Trophoblast cell (in vitro differentiated cells and primary cell): ENCODE measurements around the gene IQCK.

Source experiments
- DNase-seq, 2 donors: peaks; one replicate each; pipeline ENCODE4 v3.0.0-alpha.2; 2016
- H2AFZ ChIP-seq: 2 replicates; pipeline ENCODE4 v1.6.1; 2013; ENCODE audit warnings: low read length, moderate library complexity, mild to moderate bottlenecking; ENCODE audit not compliant: insufficient read depth, poor library complexity
- H2AK5ac ChIP-seq: 2 replicates; pipeline ENCODE4 v1.6.1; 2013; ENCODE audit warnings: mild to moderate bottlenecking, low read length
- H2BK120ac ChIP-seq: 2 replicates; pipeline ENCODE4 v1.6.1; 2013; ENCODE audit warnings: low read length, mild to moderate bottlenecking, moderate library complexity; ENCODE audit not compliant: insufficient read depth, poor library complexity
- H2BK12ac ChIP-seq: 2 replicates; pipeline ENCODE4 v1.6.1; 2013; ENCODE audit warnings: mild to moderate bottlenecking, low read length, moderate library complexity
- H2BK5ac ChIP-seq: 2 replicates; pipeline ENCODE4 v1.6.1; 2013; ENCODE audit warnings: low read length, low read depth, moderate library complexity, mild to moderate bottlenecking; ENCODE audit not compliant: poor library complexity
- H3K14ac ChIP-seq: 2 replicates; pipeline ENCODE4 v1.6.1; 2013; ENCODE audit warnings: mild to moderate bottlenecking, low read length
- H3K18ac ChIP-seq: 2 replicates; pipeline ENCODE4 v1.6.1; 2013; ENCODE audit warnings: mild to moderate bottlenecking, low read length
- H3K23ac ChIP-seq: 2 replicates; pipeline ENCODE4 v1.6.1; 2013; ENCODE audit warnings: low read length
- H3K27ac ChIP-seq: 2 replicates; pipeline ENCODE4 v1.5.1; 2013; ENCODE audit warnings: low read depth, mild to moderate bottlenecking, inconsistent platforms, low read length, moderate library complexity
- H3K27me3 ChIP-seq: 2 replicates; pipeline ENCODE4 v1.6.1; 2013; ENCODE audit warnings: inconsistent platforms, mild to moderate bottlenecking, low read length, moderate library complexity; ENCODE audit not compliant: insufficient read depth
- H3K36me3 ChIP-seq, 2 experiments: 1 replicate in 1 of 2; 2 replicates in 1 of 2; pipeline ENCODE4 v1.6.1; 2013; ENCODE audit warnings: low read length in 2 of 2, mild to moderate bottlenecking in 2 of 2, moderate library complexity in 1 of 2; ENCODE audit not compliant: insufficient read depth in 2 of 2, control insufficient read depth in 1 of 2
- H3K4ac ChIP-seq: 2 replicates; pipeline ENCODE4 v1.6.1; 2013; ENCODE audit warnings: low read depth, mild to moderate bottlenecking, low read length, moderate library complexity
- H3K4me1 ChIP-seq, 2 experiments: 1 replicate in 1 of 2; 2 replicates in 1 of 2; pipeline ENCODE4 v1.6.1; 2013; ENCODE audit warnings: low read length in 2 of 2, mild to moderate bottlenecking in 2 of 2, moderate library complexity in 1 of 2; ENCODE audit not compliant: insufficient read depth in 2 of 2, control insufficient read depth in 1 of 2
- H3K4me2 ChIP-seq: 2 replicates; pipeline ENCODE4 v1.6.1; 2013; ENCODE audit warnings: inconsistent platforms, mild to moderate bottlenecking, low read length, moderate library complexity
- H3K4me3 ChIP-seq: 2 replicates; pipeline ENCODE4 v1.5.1; 2013; ENCODE audit warnings: mild to moderate bottlenecking, low read depth, low read length, inconsistent platforms
- H3K79me1 ChIP-seq: one replicate; pipeline ENCODE4 v1.6.1; 2013; ENCODE audit warnings: low read length
- H3K79me2 ChIP-seq: 2 replicates; pipeline ENCODE4 v1.6.1; 2013; ENCODE audit warnings: low read length, mild to moderate bottlenecking; ENCODE audit not compliant: control insufficient read depth, insufficient read depth, poor library complexity
- H3K9ac ChIP-seq: 2 replicates; pipeline ENCODE4 v1.6.1; 2013; ENCODE audit warnings: mild to moderate bottlenecking, low read length
- H3K9me3 ChIP-seq: 2 replicates; pipeline ENCODE4 v1.6.1; 2013; ENCODE audit warnings: low read depth, mild to moderate bottlenecking, control low read depth, inconsistent platforms, low read length; ENCODE audit not compliant: insufficient read depth
- H4K12ac ChIP-seq: 2 replicates; pipeline ENCODE4 v1.6.1; 2013; ENCODE audit warnings: low read depth, mild to moderate bottlenecking, low read length, moderate library complexity
- H4K8ac ChIP-seq: 2 replicates; pipeline ENCODE4 v1.6.1; 2013; ENCODE audit warnings: low read depth, mild to moderate bottlenecking, low read length, moderate library complexity
- H4K91ac ChIP-seq: one replicate; pipeline ENCODE4 v1.6.1; 2013; ENCODE audit warnings: low read depth, mild to moderate bottlenecking, low read length, moderate library complexity
- WGBS: extraction: QIAGEN DNeasy Blood & Tissue Kit; methylation state at CpG from one replicate; pipeline ENCODE4 v1.1.7; 2013; ENCODE audit warnings: missing lambda C conversion rate; ENCODE audit not compliant: insufficient read length, insufficient coverage; ENCODE audit errors: extremely low coverage; 5-methylcytosine and 5-hydroxymethylcytosine counted together

The IQCK gene

GRCh38 chr16:19884611-19885450 lies 166.8 kb downstream of the IQCK start, which contains the start of gene GPRC5B:
Gene GPRC5B, minus strand, starts transcription at chr16:19884848. Its CDS starts 12,003 bp downstream, at chr16:19872845.
- Histone ChIP-seq H3K27ac (no peak within 1 kb of the TSS), H3K4me3 (peak within 1 kb of the TSS; percentile 79), H3K4ac (peak within 1 kb of the TSS; percentile 77), H3K9ac (peak within 1 kb of the TSS; percentile 82), H3K14ac (peak within 1 kb of the TSS; percentile 64), H2AFZ (peak within 1 kb of the TSS; percentile 51), H3K4me1 (peaks cover 1 to 3% of the 10 kb centered on the region in 2 experiments), H3K9me3 (peaks cover 5% of the 10 kb centered on the region), H4K8ac (peak within 1 kb of the TSS; percentile 72), H2BK5ac (peak within 1 kb of the TSS; percentile 27), H3K79me1 (peaks cover 8% of the 10 kb centered on the region), H2BK120ac (peak within 1 kb of the TSS; percentile 62), H3K36me3 (no peaks in the 10 kb centered on the region), H4K12ac (no peak within 1 kb of the TSS), H3K18ac (peak within 1 kb of the TSS; percentile 79), H2AK5ac (no peak within 1 kb of the TSS), H2BK12ac (peak within 1 kb of the TSS; percentile 66), H3K23ac (no peak within 1 kb of the TSS), H3K4me2 (peak within 1 kb of the TSS; percentile 95), H4K91ac (peak within 1 kb of the TSS; percentile 61), H3K79me2 (peaks cover 4% of the 10 kb centered on the region), H3K27me3 (no peaks in the 10 kb centered on the region)
- WGBS = no CpG with 5 or more reads among the region's 85 CpGs
- DNase-seq = peak; percentile 30 to 61

GRCh38 chr16:19885451-19886072 lies 167.5 kb downstream of the IQCK start:
- no peak overlapping the region for H3K4me3 ChIP-seq
- DNase-seq = no peak
- H3K4me1 ChIP-seq = peaks cover 1 to 3% of the 10 kb centered on the region in 2 experiments
- no peak overlapping the region for H2BK5ac ChIP-seq
- no CpG with 5 or more reads among the region's 41 CpGs for WGBS
- no peak overlapping the region for H3K18ac ChIP-seq
- H2AFZ ChIP-seq = no peak overlapping the region
- H2BK120ac ChIP-seq = no peak overlapping the region
- no peak overlapping the region for H2BK12ac ChIP-seq
- H3K23ac ChIP-seq = no peak overlapping the region
- no peak overlapping the region for H3K4ac ChIP-seq
- H3K27me3 ChIP-seq = no peaks in the 10 kb centered on the region
- H3K14ac ChIP-seq = no peak overlapping the region
- H3K36me3 ChIP-seq = no peaks in the 10 kb centered on the region
- H2AK5ac ChIP-seq = no peak overlapping the region
- H4K12ac ChIP-seq = no peak overlapping the region
- peaks cover 8% of the 10 kb centered on the region for H3K79me1 ChIP-seq
- H3K27ac ChIP-seq = no peak overlapping the region
- peaks cover 4% of the 10 kb centered on the region for H3K79me2 ChIP-seq
- H4K8ac ChIP-seq = no peak overlapping the region
- no peak overlapping the region for H3K4me2 ChIP-seq
- no peak overlapping the region for H3K9ac ChIP-seq
- H4K91ac ChIP-seq = no peak overlapping the region
- peaks cover 5% of the 10 kb centered on the region for H3K9me3 ChIP-seq

- peak; percentile 67 to 95 for DNase-seq
- peaks cover 5% of the 10 kb centered on the region for H3K9me3 ChIP-seq
- no peak overlapping the region for H2AK5ac ChIP-seq
- no peak overlapping the region for H3K18ac ChIP-seq
- peaks cover 8% of the 10 kb centered on the region for H3K79me1 ChIP-seq
- H4K91ac ChIP-seq = no peak overlapping the region
- no peaks in the 10 kb centered on the region for H3K27me3 ChIP-seq
- no peak overlapping the region for H4K12ac ChIP-seq
- H2BK12ac ChIP-seq = no peak overlapping the region
- no peak overlapping the region for H2BK5ac ChIP-seq
- H3K4me2 ChIP-seq = no peak overlapping the region
- H3K4ac ChIP-seq = no peak overlapping the region
- H3K79me2 ChIP-seq = peaks cover 4% of the 10 kb centered on the region
- no CpG with 5 or more reads among the region's 20 CpGs for WGBS
- H2BK120ac ChIP-seq = no peak overlapping the region
- no peak overlapping the region for H3K23ac ChIP-seq
- H3K36me3 ChIP-seq = no peaks in the 10 kb centered on the region
- no peak overlapping the region for H2AFZ ChIP-seq
- H3K9ac ChIP-seq = no peak overlapping the region
- H4K8ac ChIP-seq = no peak overlapping the region
- H3K4me3 ChIP-seq = no peak overlapping the region
- no peak overlapping the region for H3K14ac ChIP-seq
- H3K4me1 ChIP-seq = peaks cover 1 to 3% of the 10 kb centered on the region in 2 experiments
- H3K27ac ChIP-seq = no peak overlapping the region
Observed at GRCh38 chr16:19886073-19886941, 168.2 kb downstream of the IQCK start.

- Histone ChIP-seq H3K4me2 (no peak overlapping the region), H4K91ac (no peak overlapping the region), H3K9ac (no peak overlapping the region), H3K4ac (no peak overlapping the region), H3K36me3 (no peaks in the 10 kb centered on the region), H3K4me1 (no peaks in the 10 kb centered on the region), H3K27ac (no peak overlapping the region), H3K79me2 (peaks cover 2% of the 10 kb centered on the region), H2BK12ac (no peak overlapping the region), H2BK120ac (no peak overlapping the region), H3K14ac (no peak overlapping the region), H3K23ac (no peak overlapping the region), H4K8ac (no peak overlapping the region), H3K4me3 (no peak overlapping the region), H3K9me3 (peaks cover 5% of the 10 kb centered on the region), H2AK5ac (no peak overlapping the region), H4K12ac (no peak overlapping the region), H3K18ac (no peak overlapping the region), H2AFZ (no peak overlapping the region), H3K79me1 (peaks cover 2% of the 10 kb centered on the region), H3K27me3 (no peaks in the 10 kb centered on the region), H2BK5ac (no peak overlapping the region)
- no CpG with 5 or more reads among the region's 3 CpGs for WGBS
- DNase-seq = no peak
Observed at GRCh38 chr16:19888834-19889233, 170.8 kb downstream of the IQCK start.
